Ishikawa (cell line): ENCODE measurements around the gene SELENOH.

Experiments
- CEBPB ChIP-seq: IDR thresholded peaks from 2 replicates; pipeline ENCODE4 v1.6.1; 2012
- CREB1 ChIP-seq: IDR thresholded peaks from 2 replicates; pipeline ENCODE4 v1.6.1; 2012; ENCODE audit warnings: low read depth
- EGR1 ChIP-seq: IDR thresholded peaks from 2 replicates; pipeline ENCODE4 v1.6.1; 2012
- EP300 ChIP-seq: IDR thresholded peaks from 2 replicates; pipeline ENCODE4 v1.6.1; 2012; ENCODE audit warnings: borderline replicate concordance
- FOXM1 ChIP-seq: IDR thresholded peaks from 2 replicates; pipeline ENCODE4 v1.6.1; 2012; ENCODE audit warnings: low read depth, borderline replicate concordance
- NFIC ChIP-seq: IDR thresholded peaks from 2 replicates; pipeline ENCODE4 v1.6.1; 2012
- RAD21 ChIP-seq: IDR thresholded peaks from 2 replicates; pipeline ENCODE4 v1.6.1; 2012; ENCODE audit warnings: low read depth
- REST ChIP-seq: IDR thresholded peaks from 2 replicates; pipeline ENCODE4 v1.6.1; 2012; ENCODE audit warnings: low read depth, mild to moderate bottlenecking
- TAF1 ChIP-seq: IDR thresholded peaks from 2 replicates; pipeline ENCODE4 v1.6.1; 2012; ENCODE audit warnings: low read depth, mild to moderate bottlenecking
- TCF12 ChIP-seq: IDR thresholded peaks from 2 replicates; pipeline ENCODE4 v1.6.1; 2012; ENCODE audit warnings: low read depth
- TEAD4 ChIP-seq: IDR thresholded peaks from 2 replicates; pipeline ENCODE4 v1.6.1; 2012
- USF1 ChIP-seq: IDR thresholded peaks from 2 replicates; pipeline ENCODE4 v1.6.1; 2012
- YY1 ChIP-seq: IDR thresholded peaks from 2 replicates; pipeline ENCODE4 v1.6.1; 2012; ENCODE audit warnings: low read depth
- ZBTB7A ChIP-seq: IDR thresholded peaks from 2 replicates; pipeline ENCODE4 v1.6.1; 2012; ENCODE audit warnings: low read depth
- TF ChIP-seq, protein P1 (sequence below): IDR thresholded peaks from 2 replicates; pipeline ENCODE4 v1.6.1; 2012

Gene SELENOH

GRCh38 chr11:57745206-57745605, 3.9 kb downstream of the SELENOH start:
- TF ChIP-seq EGR1: no peak
- TF ChIP-seq, protein P1, sequence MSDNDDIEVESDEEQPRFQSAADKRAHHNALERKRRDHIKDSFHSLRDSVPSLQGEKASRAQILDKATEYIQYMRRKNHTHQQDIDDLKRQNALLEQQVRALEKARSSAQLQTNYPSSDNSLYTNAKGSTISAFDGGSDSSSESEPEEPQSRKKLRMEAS: no peak

DNA sequence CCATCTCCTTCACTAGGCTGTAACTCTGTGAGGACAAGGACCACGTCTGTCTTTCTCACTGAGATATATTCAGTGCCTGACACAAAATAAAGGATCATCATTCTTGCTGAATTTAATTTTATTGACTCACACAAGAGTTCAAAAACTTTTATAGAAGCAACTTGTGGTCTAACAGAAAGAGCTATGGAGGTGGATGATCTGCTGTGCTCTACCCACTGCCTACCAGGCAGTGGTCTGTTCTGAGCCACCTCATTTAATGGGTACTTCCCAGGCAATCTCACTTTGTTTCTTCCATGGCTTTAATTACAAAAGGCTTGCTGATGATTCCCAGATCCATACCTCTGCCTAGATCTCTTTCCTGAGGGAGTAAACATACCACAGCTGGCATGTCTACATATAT, 5.6 kb downstream of the SELENOH start:
- no peak for TF ChIP-seq TEAD4

DNA sequence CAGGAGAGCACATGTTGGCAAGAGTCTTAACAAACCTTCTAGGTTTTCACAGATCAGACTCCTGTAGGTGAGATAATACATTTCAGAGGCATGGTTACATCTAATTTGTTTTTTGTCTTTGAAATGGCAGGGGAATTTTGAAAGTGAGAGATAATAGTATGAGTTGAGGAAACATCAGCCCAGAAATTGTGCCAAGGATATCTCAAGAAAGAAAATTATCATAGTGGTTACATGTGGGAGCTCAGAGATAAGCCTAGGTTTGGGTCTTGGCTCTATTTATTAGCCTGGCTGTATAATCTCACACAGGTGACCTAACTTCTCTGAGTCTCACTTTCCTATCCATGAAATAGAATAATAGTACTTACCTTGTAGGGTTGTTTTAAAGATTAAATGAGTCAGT, 9.9 kb downstream of the SELENOH start:
- no peak for TF ChIP-seq FOXM1
- no peak for TF ChIP-seq ZBTB7A
- TF ChIP-seq TCF12: no peak

DNA sequence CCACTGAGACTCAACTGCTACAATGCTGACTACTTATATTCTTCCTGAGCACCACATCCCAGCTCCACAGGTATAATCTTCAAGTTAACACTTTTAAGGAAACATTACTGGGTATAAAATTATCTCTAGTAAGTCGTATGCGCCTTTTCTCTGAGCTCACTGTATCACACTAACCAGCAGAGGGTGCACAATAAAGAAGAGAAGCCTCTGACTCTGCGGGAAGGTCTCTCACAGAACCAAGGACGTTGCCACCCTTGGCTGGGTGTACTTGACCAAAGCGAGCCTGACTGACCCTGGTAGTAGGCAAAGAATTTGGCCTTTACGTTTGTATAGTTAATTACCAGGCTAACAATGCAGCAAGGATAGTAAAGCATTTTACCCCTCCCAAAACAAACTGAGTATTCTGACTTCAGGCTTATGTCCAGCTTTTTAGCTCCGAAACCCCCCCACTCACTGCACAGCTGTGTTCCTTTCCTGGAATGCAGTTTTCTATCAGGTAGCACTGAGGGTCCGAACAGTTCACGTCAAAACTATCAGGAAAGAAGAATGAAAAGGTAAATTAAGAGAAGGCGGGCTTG, 10.5 kb downstream of the SELENOH start, which contains the start of gene BTBD18:
TSS of gene BTBD18 (minus strand) at position 144 of the 578 bp plus-strand sequence. CDS start 631 bp downstream, outside the sequence.
- TF ChIP-seq, protein P1: no peak
- TF ChIP-seq RAD21: peak; percentile 49

GRCh38 chr11:57752954-57753353, 11.7 kb downstream of the SELENOH start:
- TF ChIP-seq EP300 (no peak), RAD21 (no peak), CREB1 (no peak), YY1 (no peak), REST (no peak), TEAD4 (no peak), TCF12 (no peak), FOXM1 (no peak), NFIC (no peak), CEBPB (no peak)

DNA sequence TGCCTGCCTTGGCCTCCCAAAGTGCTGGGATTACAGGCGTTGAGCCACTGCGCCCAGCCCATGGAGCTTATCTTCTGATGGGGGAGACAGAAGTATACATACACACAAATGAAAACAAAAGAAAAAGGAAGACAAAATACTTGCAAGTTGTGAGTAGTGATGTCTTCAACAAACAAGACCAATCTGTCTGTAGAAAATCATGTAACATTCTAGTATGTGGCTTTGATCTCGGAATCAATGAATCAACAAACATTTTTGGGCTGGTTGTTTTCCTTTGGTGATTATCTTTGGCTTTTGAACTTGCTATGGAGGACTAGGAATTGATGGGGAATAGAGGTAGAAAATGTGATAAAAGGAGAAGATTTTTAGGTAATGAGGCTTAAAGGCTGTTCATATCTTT, 16.9 kb downstream of the SELENOH start:
- no peak for TF ChIP-seq TCF12
- TF ChIP-seq CEBPB: no peak
- no peak for TF ChIP-seq EP300
- no peak for TF ChIP-seq YY1
- TF ChIP-seq TAF1: no peak
- TF ChIP-seq USF1: no peak
- TF ChIP-seq RAD21: no peak
- TF ChIP-seq ZBTB7A: no peak
- no peak for TF ChIP-seq EGR1
- TF ChIP-seq REST: no peak
- TF ChIP-seq NFIC: no peak
- TF ChIP-seq, protein P1: no peak
- TF ChIP-seq TEAD4: no peak
- no peak for TF ChIP-seq CREB1
- TF ChIP-seq FOXM1: no peak

GRCh38 chr11:57761301-57762234, 20.3 kb downstream of the SELENOH start, which contains the start of gene CTNND1:
Gene CTNND1, plus strand, starts transcription at chr11:57761802. Its CDS starts 29,677 bp downstream, at chr11:57791479.
- TF ChIP-seq CEBPB (no peak), RAD21 (no peak), EP300 (peak; percentile 21; the same call in 1 of the 2 replicates), CREB1 (peak; percentile 46; the same call in 1 of the 2 replicates), USF1 (no peak), NFIC (0 out of 2 replicates have a peak, but pooled peaks have one; percentile 20), TAF1 (peak; percentile 70), TCF12 (no peak), REST (no peak), TEAD4 (no peak), ZBTB7A (no peak), YY1 (peak; percentile 84), EGR1 (no peak), FOXM1 (no peak)
- TF ChIP-seq, protein P1: no peak
